Gastrocnemius medialis (tissue), 4 donors: ENCODE data around the gene SLC10A7.

ENCODE experiments used
- CTCF ChIP-seq, 5 experiments: fragments of 450-650 bp in 3 of 5; fragments of 200-600 bp in 2 of 5; sonication (generic) in 2 of 5; IDR thresholded peaks in 4 of 5; conservative IDR thresholded peaks in 1 of 5; 1 replicate in 4 of 5; 2 replicates in 1 of 5; pipeline ENCODE4 v1.5.1; 2016 to 2019; ENCODE audit warnings: antibody characterized with exemption in 5 of 5, mild to moderate bottlenecking in 3 of 5, moderate library complexity in 3 of 5
- POLR2A ChIP-seq, 2 donors: fragments of 450-650 bp; IDR thresholded peaks; one replicate each; pipeline ENCODE4 v1.6.1; 2017; ENCODE audit warnings: antibody characterized with exemption in 2 of 2, mild to moderate bottlenecking in 2 of 2, moderate library complexity in 2 of 2

- TF ChIP-seq CTCF (IDR thresholded peaks at IDR 0.05 in 4 of 5, conservative IDR thresholded peaks at IDR 0.05 in 1 of 5) (no peak), POLR2A (IDR thresholded peaks at IDR 0.05) (no peak)
Observed at GRCh38 chr4:146224326-146224966, 297.3 kb downstream of the SLC10A7 start.
